Glomerular visceral epithelial cell (primary cell): ENCODE measurements around the gene HIVEP1.
A peak's percentile ranks its signal among the peaks of the same experiment; 100 is the strongest.

Experiments used
- DNase-seq: peaks from one replicate; pipeline ENCODE4 v3.0.0-alpha.2; 2016; ENCODE audit errors: extremely low spot score

HIVEP1 gene

GRCh38 chr6:12116978-12117377 lies 104.9 kb downstream of the HIVEP1 start:
- DNase-seq: no peak

GRCh38 chr6:12118607-12119006 lies 106.5 kb downstream of the HIVEP1 start:
- DNase-seq: no peak

GRCh38 chr6:12119085-12119588 lies 107.0 kb downstream of the HIVEP1 start:
- peak; percentile 86 for DNase-seq

- DNase-seq: no peak
Measured at GRCh38 chr6:12125396-12125795, 113.3 kb downstream of the HIVEP1 start.

GRCh38 chr6:12126051-12126450 lies 113.9 kb downstream of the HIVEP1 start:
- DNase-seq: no peak

- DNase-seq: no peak
Measured at GRCh38 chr6:12129523-12129922, 117.4 kb downstream of the HIVEP1 start.

GRCh38 chr6:12132351-12133222 lies 120.5 kb downstream of the HIVEP1 start:
- DNase-seq: no peak

- DNase-seq: no peak
Measured at GRCh38 chr6:12134581-12134980, 122.5 kb downstream of the HIVEP1 start.

- DNase-seq: no peak
Measured at GRCh38 chr6:12134991-12135390, 122.9 kb downstream of the HIVEP1 start.

- DNase-seq: no peak
Measured at GRCh38 chr6:12136905-12137304, 124.8 kb downstream of the HIVEP1 start.

- DNase-seq: peak; percentile 28
Measured at GRCh38 chr6:12137480-12137879, 125.4 kb downstream of the HIVEP1 start.

GRCh38 chr6:12138381-12138780 lies 126.3 kb downstream of the HIVEP1 start:
- no peak for DNase-seq

GRCh38 chr6:12138936-12139335 lies 126.8 kb downstream of the HIVEP1 start:
- no peak for DNase-seq

- no peak for DNase-seq
Measured at GRCh38 chr6:12147557-12148316, 135.6 kb downstream of the HIVEP1 start.

GRCh38 chr6:12148317-12148801 lies 136.2 kb downstream of the HIVEP1 start:
- DNase-seq: peak; percentile 63

GRCh38 chr6:12148841-12149240 lies 136.7 kb downstream of the HIVEP1 start:
- DNase-seq: no peak

GRCh38 chr6:12149944-12150510 lies 137.9 kb downstream of the HIVEP1 start:
- DNase-seq: no peak

- peak; percentile 63 for DNase-seq
Measured at GRCh38 chr6:12150812-12151432, 138.8 kb downstream of the HIVEP1 start.

- DNase-seq: no peak
Measured at GRCh38 chr6:12151433-12151820, 139.3 kb downstream of the HIVEP1 start.

GRCh38 chr6:12152023-12152970 lies 140.2 kb downstream of the HIVEP1 start:
- DNase-seq: no peak

- DNase-seq: peak; percentile 33
Measured at GRCh38 chr6:12155769-12156168, 143.7 kb downstream of the HIVEP1 start.
